Hepatocyte (in vitro differentiated cells): Measurements from ENCODE around the gene POLR3B. TPM values are rescaled to one million over a fixed set of nuclear protein-coding genes. Genes with fewer than 3 reads are reported as not detected.
"Not testable (repeated sequence)": the region's sequence is repeated elsewhere in the genome, so short reads cannot be mapped to it uniquely, and the experiment has no call there.

Source experiments
- DNase-seq: peaks from one replicate; pipeline ENCODE4 v3.0.0-alpha.2; 2016; ENCODE audit warnings: low spot score
- H2AFZ ChIP-seq: fragments of 200-600 bp; sonication (generic); 2 replicates; pipeline ENCODE4 v1.6.0; 2016; ENCODE audit warnings: antibody characterized with exemption, mild to moderate bottlenecking
- H3K27ac ChIP-seq: fragments of 200-600 bp; sonication (generic); 2 replicates; pipeline ENCODE4 v1.5.1; 2016; ENCODE audit warnings: mild to moderate bottlenecking
- H3K27me3 ChIP-seq: fragments of 200-600 bp; sonication (generic); 2 replicates; pipeline ENCODE4 v1.6.1; 2016
- H3K36me3 ChIP-seq: fragments of 200-600 bp; sonication (generic); replicated peaks from 2 replicates; pipeline ENCODE4 v1.5.1; 2016; ENCODE audit warnings: low read depth; ENCODE audit not compliant: insufficient read depth
- H3K4me1 ChIP-seq: fragments of 200-600 bp; sonication (generic); 2 replicates; pipeline ENCODE4 v1.5.1; 2016; ENCODE audit warnings: mild to moderate bottlenecking, moderate library complexity; ENCODE audit not compliant: insufficient read depth
- H3K4me2 ChIP-seq: fragments of 200-600 bp; sonication (generic); 2 replicates; pipeline ENCODE4 v1.6.0; 2016
- H3K4me3 ChIP-seq: fragments of 200-600 bp; sonication (generic); 2 replicates; pipeline ENCODE4 v1.5.1; 2016; ENCODE audit warnings: mild to moderate bottlenecking
- H3K79me2 ChIP-seq: fragments of 200-600 bp; sonication (generic); 2 replicates; pipeline ENCODE4 v1.6.0; 2017; ENCODE audit warnings: mild to moderate bottlenecking
- H3K9me2 ChIP-seq: fragments of 200-600 bp; sonication (generic); replicated peaks from 2 replicates; pipeline ENCODE4 v1.6.0; 2017; ENCODE audit warnings: mild to moderate bottlenecking; ENCODE audit not compliant: insufficient read depth
- H3K9me3 ChIP-seq: fragments of 200-600 bp; sonication (generic); 2 replicates; pipeline ENCODE4 v1.5.1; 2016; ENCODE audit warnings: low read depth, mild to moderate bottlenecking
- H4K20me1 ChIP-seq: fragments of 200-600 bp; sonication (generic); 2 replicates; pipeline ENCODE4 v1.6.0; 2016; ENCODE audit warnings: mild to moderate bottlenecking; ENCODE audit not compliant: insufficient read depth, poor library complexity, severe bottlenecking
- CTCF ChIP-seq: fragments of 200-600 bp; sonication (generic); IDR thresholded peaks from 2 replicates; pipeline ENCODE4 v1.5.1; 2016; ENCODE audit warnings: antibody characterized with exemption, mild to moderate bottlenecking; ENCODE audit not compliant: poor library complexity
- EZH2 ChIP-seq: fragments of 200-600 bp; sonication (generic); IDR thresholded peaks from 2 replicates; pipeline ENCODE4 v1.6.1; 2016; ENCODE audit warnings: antibody characterized with exemption, mild to moderate bottlenecking, borderline replicate concordance
- EZH2phosphoT487 ChIP-seq: fragments of 200-600 bp; sonication (generic); IDR thresholded peaks from one replicate; pipeline ENCODE4 v1.6.1; 2018; ENCODE audit warnings: antibody characterized with exemption, mild to moderate bottlenecking, low read depth, moderate library complexity; ENCODE audit not compliant: unreplicated experiment, severe bottlenecking
- WGBS: methylation state at CpG from one replicate; pipeline ENCODE4 v1.1.6; 2016; ENCODE audit warnings: low lambda C conversion rate; ENCODE audit errors: missing lambda C conversion rate; 5-methylcytosine and 5-hydroxymethylcytosine counted together
- polyA plus RNA-seq: library from polyadenylated mRNA; unstranded; fragments of >200 nt; fragmentation: Nextera tagmentation; extraction: Ambion mirVana; gene quantifications from 2 replicates; pipeline ENCODE4 v1.2.1, GENCODE V29; 2016
- total RNA-seq: library from RNA; depleted of rRNA; stranded (reverse); fragments of >200 nt; gene quantifications from 2 replicates; pipeline ENCODE4 v1.2.3, GENCODE V29; 2014

POLR3B gene
- total and polyA plus RNA-seq, 2 experiments from 2014 or later, result 8.4 to 10.4 TPM

- no peak for TF ChIP-seq CTCF
- TF ChIP-seq EZH2phosphoT487, result no peak
- TF ChIP-seq EZH2, result no peak
- Histone ChIP-seq H3K79me2 (peaks cover 10% of the 10 kb centered on the region), H3K9me3 (no peaks in the 10 kb centered on the region), H4K20me1 (no peaks in the 10 kb centered on the region), H3K27me3 (no peaks in the 10 kb centered on the region), H3K9me2 (no peaks in the 10 kb centered on the region), H3K4me2 (peak overlapping the region; percentile 47), H3K36me3 (no peaks in the 10 kb centered on the region), H3K4me3 (no peak overlapping the region), H3K4me1 (peaks cover 41% of the 10 kb centered on the region), H2AFZ (no peak overlapping the region), H3K27ac (peak overlapping the region; percentile 85)
- WGBS, result 69% methylated on average over 7 of the region's 7 CpGs
- no peak for DNase-seq
Measured at GRCh38 chr12:106309671-106310505, 47.7 kb upstream of the POLR3B start.

- Histone ChIP-seq H3K4me3 (no peak overlapping the region), H3K9me2 (no peaks in the 10 kb centered on the region), H4K20me1 (no peaks in the 10 kb centered on the region), H3K9me3 (no peaks in the 10 kb centered on the region), H2AFZ (no peak overlapping the region), H3K4me2 (no peak overlapping the region), H3K79me2 (peaks cover 2% of the 10 kb centered on the region), H3K27me3 (no peaks in the 10 kb centered on the region), H3K4me1 (peaks cover 41% of the 10 kb centered on the region), H3K36me3 (no peaks in the 10 kb centered on the region), H3K27ac (peak overlapping the region; percentile 85)
- 86% methylated on average over 5 of the region's 5 CpGs for WGBS
- TF ChIP-seq CTCF, result no peak
- no peak for TF ChIP-seq EZH2
- TF ChIP-seq EZH2phosphoT487, result no peak
- DNase-seq, result no peak
Measured at GRCh38 chr12:106310687-106311086, 46.9 kb upstream of the POLR3B start.

GRCh38 chr12:106311139-106311538 is 46.4 kb upstream of the POLR3B start:
- Histone ChIP-seq H3K9me2 (no peaks in the 10 kb centered on the region), H3K9me3 (no peaks in the 10 kb centered on the region), H3K27ac (no peak overlapping the region), H3K4me3 (no peak overlapping the region), H3K79me2 (no peaks in the 10 kb centered on the region), H2AFZ (no peak overlapping the region), H3K36me3 (no peaks in the 10 kb centered on the region), H3K27me3 (no peaks in the 10 kb centered on the region), H4K20me1 (no peaks in the 10 kb centered on the region), H3K4me2 (no peak overlapping the region), H3K4me1 (peaks cover 41% of the 10 kb centered on the region)
- TF ChIP-seq CTCF (no peak), EZH2phosphoT487 (no peak), EZH2 (no peak)
- WGBS, result 76% methylated on average over 8 of the region's 8 CpGs
- DNase-seq, result no peak

- H3K9me2 ChIP-seq, H3K4me3 ChIP-seq, H3K4me2 ChIP-seq, H3K36me3 ChIP-seq, H2AFZ ChIP-seq, H3K27ac ChIP-seq, DNase-seq, H3K79me2 ChIP-seq, H3K27me3 ChIP-seq, H4K20me1 ChIP-seq, H3K9me3 ChIP-seq: not testable (repeated sequence)
- H3K4me1 ChIP-seq, result peaks cover 22% of the 10 kb centered on the region
- 69% methylated on average over 4 of the region's 4 CpGs for WGBS
Measured at GRCh38 chr12:106313413-106313812, 44.1 kb upstream of the POLR3B start.
